ENCODE results near the gene CALHM4. TPM values are rescaled to one million over a fixed set of nuclear protein-coding genes. Genes with fewer than 3 reads are reported as not detected.
"Not testable (repeated sequence)": the region's sequence is repeated elsewhere in the genome, so short reads cannot be mapped to it uniquely, and the experiment has no call there.

Gene CALHM4
- total and polyA plus RNA-seq, 2 experiments from 2014 or later: not detected

DNA sequence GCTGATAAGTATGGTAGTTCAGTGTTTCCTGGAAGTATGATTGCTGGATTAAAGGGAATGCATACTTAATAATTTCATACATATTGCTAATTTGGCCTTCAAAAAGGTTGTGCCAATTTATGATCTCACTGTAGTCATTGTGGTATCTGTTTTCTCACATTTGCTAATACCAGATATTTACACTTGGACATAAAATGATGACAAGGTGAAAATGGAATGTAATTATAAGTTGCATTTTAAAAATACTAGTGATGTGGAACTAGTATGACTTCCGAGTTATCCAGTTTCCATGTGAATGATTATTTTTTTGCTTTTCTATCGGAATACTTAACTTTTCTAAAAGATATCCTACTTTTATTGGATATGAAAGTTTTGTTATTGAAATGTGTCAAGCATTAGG is 33.2 kb downstream of the CALHM4 start:
- Histone ChIP-seq H3K79me2 (no peaks in the 10 kb centered on the region), H3K4me2 (no peak overlapping the region), H2AFZ (no peak overlapping the region), H3K36me3 (replicated peaks; ENCODE audit: insufficient read depth, low read depth) (no peaks in the 10 kb centered on the region), H3K9me3 (ENCODE audit: low read depth) (no peaks in the 10 kb centered on the region), H3K27me3 (no peaks in the 10 kb centered on the region), H3K4me1 (ENCODE audit: insufficient read depth) (no peaks in the 10 kb centered on the region), H3K4me3 (no peak overlapping the region), H3K9me2 (replicated peaks; ENCODE audit: insufficient read depth) (no peaks in the 10 kb centered on the region), H4K20me1 (ENCODE audit: insufficient read depth, poor library complexity, severe bottlenecking) (peaks cover 2% of the 10 kb centered on the region), H3K27ac (no peak overlapping the region)
- TF ChIP-seq EZH2 (IDR thresholded peaks at IDR 0.05; ENCODE audit: borderline replicate concordance) (no peak), EZH2phosphoT487 (IDR thresholded peaks at IDR 0.05; ENCODE audit: low read depth, severe bottlenecking, unreplicated experiment) (no peak)
- TF ChIP-seq, protein P1, sequence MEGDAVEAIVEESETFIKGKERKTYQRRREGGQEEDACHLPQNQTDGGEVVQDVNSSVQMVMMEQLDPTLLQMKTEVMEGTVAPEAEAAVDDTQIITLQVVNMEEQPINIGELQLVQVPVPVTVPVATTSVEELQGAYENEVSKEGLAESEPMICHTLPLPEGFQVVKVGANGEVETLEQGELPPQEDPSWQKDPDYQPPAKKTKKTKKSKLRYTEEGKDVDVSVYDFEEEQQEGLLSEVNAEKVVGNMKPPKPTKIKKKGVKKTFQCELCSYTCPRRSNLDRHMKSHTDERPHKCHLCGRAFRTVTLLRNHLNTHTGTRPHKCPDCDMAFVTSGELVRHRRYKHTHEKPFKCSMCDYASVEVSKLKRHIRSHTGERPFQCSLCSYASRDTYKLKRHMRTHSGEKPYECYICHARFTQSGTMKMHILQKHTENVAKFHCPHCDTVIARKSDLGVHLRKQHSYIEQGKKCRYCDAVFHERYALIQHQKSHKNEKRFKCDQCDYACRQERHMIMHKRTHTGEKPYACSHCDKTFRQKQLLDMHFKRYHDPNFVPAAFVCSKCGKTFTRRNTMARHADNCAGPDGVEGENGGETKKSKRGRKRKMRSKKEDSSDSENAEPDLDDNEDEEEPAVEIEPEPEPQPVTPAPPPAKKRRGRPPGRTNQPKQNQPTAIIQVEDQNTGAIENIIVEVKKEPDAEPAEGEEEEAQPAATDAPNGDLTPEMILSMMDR (IDR thresholded peaks at IDR 0.05; ENCODE audit: poor library complexity): no peak
- WGBS (ENCODE audit: low lambda C conversion rate, missing lambda C conversion rate): 100% methylated on average over 2 of the region's 2 CpGs
- no peak for DNase-seq (ENCODE audit: low spot score)

DNA sequence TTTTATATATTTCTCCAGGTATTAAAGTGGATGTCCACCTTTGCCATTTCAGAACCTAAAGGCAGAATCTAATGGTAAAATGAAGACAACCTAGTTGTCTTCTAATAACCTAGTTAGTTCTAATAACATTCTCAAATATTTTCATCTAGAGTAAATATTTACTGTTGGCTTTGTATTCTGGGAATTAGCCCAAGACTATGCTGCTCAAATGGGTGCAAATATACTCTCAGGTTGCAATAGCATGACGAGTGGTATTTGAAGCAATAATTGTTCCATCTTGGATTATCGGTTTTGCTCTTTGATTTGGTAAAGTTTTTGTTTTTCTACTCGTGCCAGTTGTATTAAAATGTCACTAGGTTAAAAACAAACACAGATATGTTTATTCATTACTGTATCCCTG is 41.7 kb downstream of the CALHM4 start:
- H3K4me2 ChIP-seq: no peak overlapping the region
- H3K4me3 ChIP-seq: no peak overlapping the region
- TF ChIP-seq EZH2 (IDR thresholded peaks at IDR 0.05; ENCODE audit: borderline replicate concordance) (no peak), EZH2phosphoT487 (IDR thresholded peaks at IDR 0.05; ENCODE audit: low read depth, severe bottlenecking, unreplicated experiment) (no peak)
- TF ChIP-seq, protein P1 (IDR thresholded peaks at IDR 0.05; ENCODE audit: poor library complexity): no peak
- no peaks in the 10 kb centered on the region for H3K4me1 ChIP-seq (ENCODE audit: insufficient read depth)
- H3K9me2 ChIP-seq (replicated peaks; ENCODE audit: insufficient read depth): no peaks in the 10 kb centered on the region
- no peak overlapping the region for H3K27ac ChIP-seq
- WGBS (ENCODE audit: low lambda C conversion rate, missing lambda C conversion rate): 89% methylated on average over 3 of the region's 3 CpGs
- DNase-seq (ENCODE audit: low spot score): no peak
- no peaks in the 10 kb centered on the region for H4K20me1 ChIP-seq (ENCODE audit: insufficient read depth, poor library complexity, severe bottlenecking)
- no peaks in the 10 kb centered on the region for H3K36me3 ChIP-seq (replicated peaks; ENCODE audit: insufficient read depth, low read depth)
- H3K9me3 ChIP-seq (ENCODE audit: low read depth): no peaks in the 10 kb centered on the region
- no peak overlapping the region for H2AFZ ChIP-seq
- H3K27me3 ChIP-seq: no peaks in the 10 kb centered on the region
- H3K79me2 ChIP-seq: no peaks in the 10 kb centered on the region

DNA sequence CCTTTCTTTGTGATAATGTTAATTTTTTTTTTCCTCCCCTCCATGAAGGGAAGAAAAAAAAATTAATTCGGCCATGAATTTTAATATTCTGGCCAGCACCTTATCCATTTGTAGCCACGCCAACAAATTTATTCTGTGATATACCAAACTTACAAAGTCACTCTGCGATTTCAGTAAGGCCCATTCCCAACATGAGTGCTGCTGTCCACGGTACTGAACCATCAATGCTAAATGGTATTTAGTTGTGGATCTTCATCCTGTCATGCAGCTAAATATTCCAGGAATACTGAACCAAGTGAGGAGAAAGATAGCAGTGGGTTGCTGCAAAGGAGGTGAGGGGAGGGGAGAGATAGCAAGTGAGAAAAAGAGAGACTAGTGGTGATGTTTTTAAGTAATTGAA is 43.3 kb downstream of the CALHM4 start:
- Histone ChIP-seq H3K4me3 (no peak overlapping the region), H4K20me1 (ENCODE audit: insufficient read depth, poor library complexity, severe bottlenecking) (no peaks in the 10 kb centered on the region), H3K4me1 (ENCODE audit: insufficient read depth) (no peaks in the 10 kb centered on the region), H3K27ac (no peak overlapping the region), H3K27me3 (no peaks in the 10 kb centered on the region), H2AFZ (no peak overlapping the region), H3K79me2 (no peaks in the 10 kb centered on the region), H3K9me3 (ENCODE audit: low read depth) (no peaks in the 10 kb centered on the region), H3K36me3 (replicated peaks; ENCODE audit: insufficient read depth, low read depth) (no peaks in the 10 kb centered on the region), H3K4me2 (no peak overlapping the region), H3K9me2 (replicated peaks; ENCODE audit: insufficient read depth) (no peaks in the 10 kb centered on the region)
- DNase-seq (ENCODE audit: low spot score): peak; percentile 37
- 83% methylated on average over 4 of the region's 4 CpGs for WGBS (ENCODE audit: low lambda C conversion rate, missing lambda C conversion rate)
- TF ChIP-seq, protein P1 (IDR thresholded peaks at IDR 0.05; ENCODE audit: poor library complexity): no peak
- no peak for TF ChIP-seq EZH2 (IDR thresholded peaks at IDR 0.05; ENCODE audit: borderline replicate concordance)
- TF ChIP-seq EZH2phosphoT487 (IDR thresholded peaks at IDR 0.05; ENCODE audit: low read depth, severe bottlenecking, unreplicated experiment): no peak

DNA sequence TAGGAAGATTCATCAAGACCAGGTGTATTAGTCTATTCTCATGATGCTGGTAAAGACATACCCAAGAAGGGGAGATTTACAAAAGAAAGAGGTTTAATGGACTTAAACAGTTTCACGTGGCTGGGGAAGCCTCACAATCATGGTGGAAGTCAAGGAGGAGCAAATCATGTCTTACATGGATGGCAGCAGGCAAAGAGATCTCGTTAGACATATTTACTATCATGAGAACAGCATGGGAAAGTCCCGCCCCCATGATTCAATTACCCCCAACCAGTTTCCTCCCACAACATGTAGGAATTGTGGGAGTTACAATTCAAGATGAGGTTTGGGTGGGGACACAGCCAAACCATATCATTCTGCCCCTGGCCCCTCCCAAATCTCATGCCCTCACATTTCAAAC is 50.4 kb downstream of the CALHM4 start:
- DNase-seq (ENCODE audit: low spot score); H2AFZ ChIP-seq; H3K36me3 ChIP-seq (replicated peaks; ENCODE audit: insufficient read depth, low read depth); H3K27ac ChIP-seq; H3K4me1 ChIP-seq (ENCODE audit: insufficient read depth); H3K27me3 ChIP-seq; H4K20me1 ChIP-seq (ENCODE audit: insufficient read depth, poor library complexity, severe bottlenecking); H3K9me3 ChIP-seq (ENCODE audit: low read depth); H3K9me2 ChIP-seq (replicated peaks; ENCODE audit: insufficient read depth); H3K4me2 ChIP-seq; H3K4me3 ChIP-seq; H3K79me2 ChIP-seq: not testable (repeated sequence)
- WGBS (ENCODE audit: low lambda C conversion rate, missing lambda C conversion rate): 87% methylated on average over 3 of the region's 3 CpGs

DNA sequence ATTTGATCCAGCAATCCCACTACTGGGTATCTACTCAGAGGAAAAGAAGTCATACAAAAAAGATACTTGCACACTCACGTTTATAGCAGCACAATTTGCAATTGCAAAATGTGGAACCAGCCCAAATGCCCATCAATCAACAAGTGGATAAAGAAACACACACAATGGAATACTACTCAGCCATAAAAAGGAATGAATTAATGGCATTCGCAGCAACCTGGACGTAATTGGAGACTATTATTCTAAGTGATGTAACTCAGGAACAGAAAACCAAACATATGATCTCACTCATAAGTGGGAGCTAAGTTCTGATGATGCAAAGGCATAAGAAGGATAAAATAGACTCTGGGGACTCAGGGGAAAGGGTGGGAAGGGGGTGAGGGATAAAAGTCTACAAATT is 51.3 kb downstream of the CALHM4 start:
- DNase-seq (ENCODE audit: low spot score); H3K27me3 ChIP-seq; H3K9me3 ChIP-seq (ENCODE audit: low read depth); H3K27ac ChIP-seq; H3K9me2 ChIP-seq (replicated peaks; ENCODE audit: insufficient read depth); H3K4me1 ChIP-seq (ENCODE audit: insufficient read depth); H3K36me3 ChIP-seq (replicated peaks; ENCODE audit: insufficient read depth, low read depth); H2AFZ ChIP-seq; H4K20me1 ChIP-seq (ENCODE audit: insufficient read depth, poor library complexity, severe bottlenecking); H3K4me3 ChIP-seq; H3K79me2 ChIP-seq; H3K4me2 ChIP-seq: not testable (repeated sequence)
- 90% methylated on average over 3 of the region's 3 CpGs for WGBS (ENCODE audit: low lambda C conversion rate, missing lambda C conversion rate)
